Measurements from ENCODE around the gene NAV2.

NAV2 gene

DNA sequence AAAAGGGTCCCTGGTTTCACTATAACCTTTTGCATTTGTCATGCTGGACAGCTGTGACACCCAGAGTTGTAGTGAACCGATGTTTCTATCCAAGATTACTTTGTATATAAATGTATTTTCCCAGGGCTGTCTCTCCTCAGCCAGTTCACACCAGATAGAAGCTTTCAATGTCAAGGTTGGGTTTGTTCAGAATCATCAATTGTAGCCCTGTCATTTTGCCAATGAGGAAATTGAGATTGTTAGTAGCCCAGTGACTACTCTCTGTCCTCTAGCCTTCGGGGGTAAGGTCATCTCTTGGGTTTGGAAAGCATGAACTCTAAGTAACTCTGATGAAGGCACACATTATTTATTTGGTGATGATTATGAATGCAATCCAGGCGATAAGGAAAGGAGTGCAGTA lies 282.0 kb downstream of the NAV2 start:
- no peak overlapping the region for H3K4me3 ChIP-seq (ENCODE audit: low read length)
- no peaks in the 10 kb centered on the region for H3K79me2 ChIP-seq (ENCODE audit: low read length)
- H3K4me1 ChIP-seq (ENCODE audit: low read length) = peaks cover 8% of the 10 kb centered on the region
- no peaks in the 10 kb centered on the region for H3F3A ChIP-seq (ENCODE audit: insufficient read depth, low read length)
- no peak for DNase-seq
- H3K27ac ChIP-seq (ENCODE audit: low read length) = no peak overlapping the region
- no peak overlapping the region for H2AFZ ChIP-seq (ENCODE audit: low read length)
- H3K4me2 ChIP-seq (ENCODE audit: low read depth, low read length) = no peak overlapping the region
- no peaks in the 10 kb centered on the region for H3K27me3 ChIP-seq (replicated peaks; ENCODE audit: insufficient read depth, low read length)
- no peaks in the 10 kb centered on the region for H4K20me1 ChIP-seq (ENCODE audit: insufficient read depth, low read length)
- H3K9me2 ChIP-seq (replicated peaks; ENCODE audit: insufficient read depth, low read length) = no peaks in the 10 kb centered on the region
- H3K9me3 ChIP-seq (replicated peaks; ENCODE audit: insufficient read depth, low read length) = no peaks in the 10 kb centered on the region
- H3K36me3 ChIP-seq (replicated peaks; ENCODE audit: insufficient read depth, low read length) = no peaks in the 10 kb centered on the region
- no peak overlapping the region for H3K9ac ChIP-seq (ENCODE audit: low read length)
- TF ChIP-seq EZH2phosphoT487 (IDR thresholded peaks at IDR 0.05; ENCODE audit: low read length) (no peak), EZH2 (optimal IDR thresholded peaks at IDR 0.05; ENCODE audit: low read depth, low read length) (no peak), CTCF (IDR thresholded peaks at IDR 0.05; ENCODE audit: low read length) (no peak)

- H3K4me1 ChIP-seq (ENCODE audit: low read length) = peaks cover 8% of the 10 kb centered on the region
- no peak overlapping the region for H3K9ac ChIP-seq (ENCODE audit: low read length)
- H3K27me3 ChIP-seq (replicated peaks; ENCODE audit: insufficient read depth, low read length) = no peaks in the 10 kb centered on the region
- no peak overlapping the region for H3K4me3 ChIP-seq (ENCODE audit: low read length)
- H3K36me3 ChIP-seq (replicated peaks; ENCODE audit: insufficient read depth, low read length) = no peaks in the 10 kb centered on the region
- H3F3A ChIP-seq (ENCODE audit: insufficient read depth, low read length) = no peaks in the 10 kb centered on the region
- TF ChIP-seq EZH2 (optimal IDR thresholded peaks at IDR 0.05; ENCODE audit: low read depth, low read length) = no peak
- no peak for TF ChIP-seq CTCF (IDR thresholded peaks at IDR 0.05; ENCODE audit: low read length)
- TF ChIP-seq EZH2phosphoT487 (IDR thresholded peaks at IDR 0.05; ENCODE audit: low read length) = no peak
- H4K20me1 ChIP-seq (ENCODE audit: insufficient read depth, low read length) = no peaks in the 10 kb centered on the region
- H3K27ac ChIP-seq (ENCODE audit: low read length) = no peak overlapping the region
- no peak overlapping the region for H3K4me2 ChIP-seq (ENCODE audit: low read depth, low read length)
- no peak for DNase-seq
- no peaks in the 10 kb centered on the region for H3K9me3 ChIP-seq (replicated peaks; ENCODE audit: insufficient read depth, low read length)
- H2AFZ ChIP-seq (ENCODE audit: low read length) = no peak overlapping the region
- H3K9me2 ChIP-seq (replicated peaks; ENCODE audit: insufficient read depth, low read length) = no peaks in the 10 kb centered on the region
- no peaks in the 10 kb centered on the region for H3K79me2 ChIP-seq (ENCODE audit: low read length)
Observed at GRCh38 chr11:19995145-19995544, 282.5 kb downstream of the NAV2 start.

DNA sequence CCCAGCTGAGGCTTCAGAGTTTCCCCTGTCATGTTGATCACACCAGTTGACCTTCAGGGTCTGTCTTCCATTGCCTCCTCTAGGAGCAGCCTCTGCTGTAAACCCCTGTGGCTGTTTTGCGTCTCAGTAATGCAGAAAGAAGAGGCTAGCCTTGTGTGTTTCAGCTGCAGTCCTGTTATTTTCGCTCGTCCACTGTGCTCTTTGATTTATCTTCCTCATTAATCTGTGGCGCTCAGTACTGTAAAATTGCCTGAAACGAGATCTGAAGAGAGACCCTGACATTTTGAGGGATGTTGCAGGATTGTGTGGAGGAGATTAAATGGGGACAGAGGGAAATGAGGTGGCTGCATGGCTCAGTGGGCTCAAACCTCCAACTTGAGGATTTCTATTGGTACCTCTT lies 283.9 kb downstream of the NAV2 start:
- H3K79me2 ChIP-seq (ENCODE audit: low read length) = no peaks in the 10 kb centered on the region
- no peaks in the 10 kb centered on the region for H3K36me3 ChIP-seq (replicated peaks; ENCODE audit: insufficient read depth, low read length)
- TF ChIP-seq EZH2phosphoT487 (IDR thresholded peaks at IDR 0.05; ENCODE audit: low read length) = no peak
- no peak for TF ChIP-seq EZH2 (optimal IDR thresholded peaks at IDR 0.05; ENCODE audit: low read depth, low read length)
- TF ChIP-seq CTCF (IDR thresholded peaks at IDR 0.05; ENCODE audit: low read length) = no peak
- H3F3A ChIP-seq (ENCODE audit: insufficient read depth, low read length) = no peaks in the 10 kb centered on the region
- H3K9me2 ChIP-seq (replicated peaks; ENCODE audit: insufficient read depth, low read length) = no peaks in the 10 kb centered on the region
- no peak overlapping the region for H3K4me2 ChIP-seq (ENCODE audit: low read depth, low read length)
- no peak for DNase-seq
- no peak overlapping the region for H3K9ac ChIP-seq (ENCODE audit: low read length)
- no peak overlapping the region for H2AFZ ChIP-seq (ENCODE audit: low read length)
- H3K4me1 ChIP-seq (ENCODE audit: low read length) = peaks cover 8% of the 10 kb centered on the region
- no peak overlapping the region for H3K4me3 ChIP-seq (ENCODE audit: low read length)
- no peaks in the 10 kb centered on the region for H4K20me1 ChIP-seq (ENCODE audit: insufficient read depth, low read length)
- H3K27ac ChIP-seq (ENCODE audit: low read length) = no peak overlapping the region
- no peaks in the 10 kb centered on the region for H3K27me3 ChIP-seq (replicated peaks; ENCODE audit: insufficient read depth, low read length)
- H3K9me3 ChIP-seq (replicated peaks; ENCODE audit: insufficient read depth, low read length) = no peaks in the 10 kb centered on the region
